T-helper 9 cell (primary cell): Measurements from ENCODE around the gene BAG3.

Experiments used
- DNase-seq: peaks from one replicate; pipeline ENCODE4 v3.0.0-alpha.2; 2020

Gene BAG3

GRCh38 chr10:119667562-119668328 is 16.6 kb downstream of the BAG3 start:
- no peak for DNase-seq

DNA sequence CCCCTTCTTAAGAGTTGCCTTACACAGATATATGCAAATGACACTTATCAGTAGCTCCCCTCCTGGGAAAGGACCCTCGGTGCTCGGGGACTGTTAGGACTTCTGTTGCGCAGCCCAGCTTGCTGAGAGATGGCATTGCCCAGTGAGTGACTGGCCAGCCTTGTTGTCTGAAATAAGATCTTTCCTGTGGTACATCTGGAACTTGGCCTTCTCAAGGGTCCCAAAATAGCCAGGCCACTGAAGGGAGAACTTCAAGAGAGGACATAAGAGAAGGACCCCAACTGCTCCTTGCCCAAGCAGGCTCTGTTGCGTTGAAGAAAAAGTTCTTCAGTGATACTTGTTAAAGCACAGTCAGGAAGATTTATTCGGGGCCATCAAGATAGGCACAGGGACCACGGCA is 17.3 kb downstream of the BAG3 start:
- no peak for DNase-seq

GRCh38 chr10:119669331-119669730 is 18.2 kb downstream of the BAG3 start:
- DNase-seq: no peak

DNA sequence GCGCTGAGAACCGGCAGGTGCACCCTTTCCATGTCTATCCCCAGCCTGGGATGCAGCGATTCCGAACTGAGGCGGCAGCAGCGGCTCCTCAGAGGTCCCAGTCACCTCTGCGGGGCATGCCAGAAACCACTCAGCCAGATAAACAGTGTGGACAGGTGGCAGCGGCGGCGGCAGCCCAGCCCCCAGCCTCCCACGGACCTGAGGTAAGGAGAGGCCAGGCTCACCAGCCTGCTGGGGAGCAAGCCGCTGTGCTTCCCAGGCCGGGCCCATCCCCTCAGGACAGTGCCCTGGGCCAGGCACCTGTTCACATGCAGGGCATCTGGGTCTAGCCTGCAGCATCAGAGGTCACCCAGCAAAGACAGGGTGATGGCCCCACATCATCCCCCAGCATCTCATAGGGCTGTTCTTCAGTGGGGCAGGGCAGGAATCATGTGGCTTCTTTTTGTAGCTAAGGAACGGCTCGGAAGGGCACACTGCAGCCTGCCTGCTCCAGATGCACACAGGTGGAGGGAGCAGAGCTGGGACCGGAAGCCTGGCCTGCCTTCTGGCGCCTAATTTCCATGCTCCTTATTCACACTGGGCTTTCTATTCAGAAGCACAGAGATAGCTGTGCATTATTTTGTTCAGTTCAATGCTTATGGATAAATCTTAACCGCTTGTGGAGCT is 18.9 kb downstream of the BAG3 start:
- DNase-seq: no peak

GRCh38 chr10:119670717-119671116 is 19.5 kb downstream of the BAG3 start:
- no peak for DNase-seq

- no peak for DNase-seq
Measured at GRCh38 chr10:119671381-119671780, 20.2 kb downstream of the BAG3 start.

DNA sequence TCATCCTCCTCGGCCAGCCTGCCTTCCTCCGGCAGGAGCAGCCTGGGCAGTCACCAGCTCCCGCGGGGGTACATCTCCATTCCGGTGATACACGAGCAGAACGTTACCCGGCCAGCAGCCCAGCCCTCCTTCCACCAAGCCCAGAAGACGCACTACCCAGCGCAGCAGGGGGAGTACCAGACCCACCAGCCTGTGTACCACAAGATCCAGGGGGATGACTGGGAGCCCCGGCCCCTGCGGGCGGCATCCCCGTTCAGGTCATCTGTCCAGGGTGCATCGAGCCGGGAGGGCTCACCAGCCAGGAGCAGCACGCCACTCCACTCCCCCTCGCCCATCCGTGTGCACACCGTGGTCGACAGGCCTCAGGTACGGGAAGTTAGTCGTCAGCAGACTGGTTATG is 21.1 kb downstream of the BAG3 start:
- DNase-seq: no peak

DNA sequence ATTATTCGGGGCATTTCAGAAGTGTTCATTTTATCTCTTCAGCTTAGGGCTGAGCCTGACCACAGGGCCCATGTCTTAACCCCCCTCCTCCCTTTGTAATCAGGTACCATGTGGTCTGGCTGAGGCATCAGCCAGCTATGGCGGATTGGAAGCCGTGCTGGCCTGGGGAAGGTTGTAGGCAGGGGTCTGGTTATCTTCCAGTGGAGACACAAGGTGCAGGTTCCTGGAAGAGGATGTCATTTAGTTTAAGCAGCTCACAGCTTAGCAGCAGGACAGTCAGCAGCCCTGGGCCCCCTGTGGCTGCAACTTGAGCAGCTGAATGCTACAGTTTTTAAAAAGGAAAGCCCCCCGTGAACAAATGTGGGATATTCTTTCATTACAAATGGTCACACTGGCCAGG is 22.1 kb downstream of the BAG3 start:
- no peak for DNase-seq

DNA sequence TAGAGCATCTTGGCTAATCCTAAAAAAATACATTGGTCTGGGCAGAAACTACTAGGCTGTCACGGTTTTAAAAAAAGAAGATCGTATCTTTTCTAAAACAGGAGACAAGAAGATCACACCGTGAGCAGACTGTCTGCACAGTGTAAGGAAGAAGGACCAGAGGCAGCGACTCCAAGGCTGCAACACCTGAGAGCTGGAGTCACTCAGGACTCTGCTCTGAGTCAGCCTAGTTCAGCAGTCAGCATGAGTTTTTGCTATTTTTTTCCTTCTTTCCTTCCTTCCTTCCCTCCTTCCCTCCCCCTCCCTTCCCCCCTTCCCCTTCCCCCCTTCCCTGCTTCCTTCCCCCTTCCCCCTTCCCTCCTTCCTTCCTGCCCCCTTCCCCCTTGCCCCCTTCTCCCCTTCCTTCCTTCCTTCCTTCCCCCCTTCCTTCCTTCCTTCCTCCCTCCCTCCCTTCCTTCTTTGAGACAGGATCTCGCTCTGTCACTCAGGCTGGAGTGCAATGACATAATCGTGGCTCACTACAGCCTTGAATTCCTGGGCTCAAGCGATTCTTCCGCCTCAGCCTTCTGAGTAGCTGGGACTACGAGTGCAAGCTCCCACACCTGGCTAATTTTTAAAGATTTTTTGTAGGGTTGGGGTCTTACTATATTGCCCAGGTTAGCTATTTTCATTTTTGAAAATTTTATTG is 24.4 kb downstream of the BAG3 start:
- DNase-seq: no peak

DNA sequence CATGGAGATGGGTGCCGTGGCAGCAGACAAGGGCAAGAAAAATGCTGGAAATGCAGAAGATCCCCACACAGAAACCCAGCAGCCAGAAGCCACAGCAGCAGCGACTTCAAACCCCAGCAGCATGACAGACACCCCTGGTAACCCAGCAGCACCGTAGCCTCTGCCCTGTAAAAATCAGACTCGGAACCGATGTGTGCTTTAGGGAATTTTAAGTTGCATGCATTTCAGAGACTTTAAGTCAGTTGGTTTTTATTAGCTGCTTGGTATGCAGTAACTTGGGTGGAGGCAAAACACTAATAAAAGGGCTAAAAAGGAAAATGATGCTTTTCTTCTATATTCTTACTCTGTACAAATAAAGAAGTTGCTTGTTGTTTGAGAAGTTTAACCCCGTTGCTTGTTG is 25.9 kb downstream of the BAG3 start:
- no peak for DNase-seq

DNA sequence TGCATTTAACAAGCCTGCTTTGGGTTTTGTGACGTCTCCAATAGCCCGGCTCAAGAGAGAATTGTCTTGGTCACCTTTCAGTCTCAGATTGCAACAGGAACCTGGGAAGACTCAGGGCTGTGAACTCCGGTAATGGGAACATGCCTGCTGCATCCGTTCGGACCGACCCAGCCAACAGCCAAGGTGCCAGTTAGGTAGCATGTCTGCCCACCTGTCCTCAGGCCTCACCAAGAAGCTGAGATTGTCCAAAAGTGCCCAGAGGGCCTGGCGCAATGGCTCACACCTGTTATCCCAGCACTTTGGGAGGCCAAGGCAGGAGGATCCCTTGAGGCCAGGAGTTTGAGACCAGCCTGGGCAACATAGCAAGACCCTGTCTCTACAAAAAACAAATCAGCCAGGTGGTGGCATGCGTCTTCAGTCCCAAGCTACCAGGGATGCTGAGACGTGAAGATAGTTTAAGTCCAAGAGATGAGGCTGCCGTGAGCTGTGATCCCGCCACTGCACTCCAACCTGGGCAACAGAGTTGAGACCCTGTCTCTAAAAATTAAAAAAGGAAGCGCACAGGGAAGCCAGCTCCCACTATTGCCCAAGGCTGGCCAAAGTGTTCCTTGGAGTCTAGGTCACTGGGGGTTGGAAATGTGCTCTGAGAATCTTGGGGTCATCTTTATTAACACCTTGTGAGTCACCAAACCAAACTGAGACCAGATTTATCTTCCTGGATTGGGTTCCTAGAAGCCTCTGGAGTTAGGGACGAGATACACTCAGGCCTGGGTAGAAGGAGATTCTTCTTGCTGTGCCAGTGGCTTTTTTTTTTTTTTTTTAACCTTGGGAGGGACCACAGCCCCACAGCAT is 26.9 kb downstream of the BAG3 start:
- DNase-seq: no peak

- no peak for DNase-seq
Measured at GRCh38 chr10:119679480-119679829, 28.3 kb downstream of the BAG3 start.

GRCh38 chr10:119680050-119680449 is 28.9 kb downstream of the BAG3 start:
- no peak for DNase-seq

DNA sequence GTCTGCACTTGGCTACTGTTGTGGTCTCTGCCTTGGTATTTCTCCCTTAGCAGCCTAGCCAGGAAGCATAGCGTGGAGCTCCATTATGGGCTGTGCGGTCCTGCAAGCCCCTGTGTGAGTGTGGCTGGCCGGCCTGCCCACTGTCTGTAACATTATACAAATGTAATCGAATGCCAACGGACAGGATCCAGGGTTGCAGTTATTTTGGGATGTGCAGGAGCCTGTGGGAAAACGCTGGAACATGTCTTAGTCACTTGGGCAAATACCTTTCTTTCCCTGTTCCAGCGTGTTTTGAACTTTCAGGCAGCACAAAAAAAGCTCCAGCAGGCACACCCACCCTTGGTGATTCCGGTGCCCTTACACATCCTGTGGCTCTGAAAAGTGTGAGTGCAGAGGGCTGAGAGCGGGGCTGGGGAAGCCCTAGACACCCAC is 29.5 kb downstream of the BAG3 start:
- DNase-seq: no peak

GRCh38 chr10:119686465-119687191 is 35.4 kb downstream of the BAG3 start:
- peak; percentile 81 for DNase-seq

DNA sequence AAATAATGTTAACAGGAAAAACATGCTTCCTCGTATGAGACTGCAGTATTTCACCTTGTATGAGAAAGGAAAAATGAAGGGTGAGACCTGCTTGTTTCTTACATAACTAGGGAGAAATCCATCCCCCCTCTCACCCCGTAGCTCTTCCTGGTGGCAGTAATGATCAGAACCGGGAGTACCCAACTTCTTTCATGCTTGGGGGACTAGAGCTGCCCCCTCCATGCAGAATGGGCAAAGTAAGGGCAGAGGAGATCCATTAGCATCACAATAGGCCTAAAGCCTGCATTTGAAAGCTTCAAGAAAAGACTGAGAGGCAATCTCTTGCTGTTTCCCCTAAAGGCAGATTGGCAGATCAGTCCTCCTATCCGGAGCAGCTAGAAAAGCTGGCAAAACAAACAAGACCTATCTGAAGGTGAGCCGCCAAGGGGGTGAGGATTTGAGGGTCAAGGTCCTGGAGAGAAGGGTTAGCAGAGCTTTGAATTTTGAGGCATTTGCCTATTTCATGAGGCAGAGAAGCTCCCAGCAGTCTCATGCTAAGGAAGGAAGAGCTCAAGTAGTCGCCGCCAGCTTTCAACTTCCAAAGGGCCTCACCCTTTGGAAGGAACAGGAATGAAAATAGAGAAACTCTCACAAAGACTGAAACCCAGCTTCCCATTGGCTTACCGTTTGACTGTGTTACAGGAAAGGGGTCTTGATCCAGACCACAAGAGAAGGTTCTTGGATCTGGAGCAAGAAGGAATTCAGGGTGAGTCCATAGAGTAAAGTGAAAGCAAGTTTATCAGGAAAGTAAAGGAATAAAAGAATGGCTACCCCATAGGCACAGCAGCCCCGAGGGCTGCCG is 36.2 kb downstream of the BAG3 start:
- no peak for DNase-seq

DNA sequence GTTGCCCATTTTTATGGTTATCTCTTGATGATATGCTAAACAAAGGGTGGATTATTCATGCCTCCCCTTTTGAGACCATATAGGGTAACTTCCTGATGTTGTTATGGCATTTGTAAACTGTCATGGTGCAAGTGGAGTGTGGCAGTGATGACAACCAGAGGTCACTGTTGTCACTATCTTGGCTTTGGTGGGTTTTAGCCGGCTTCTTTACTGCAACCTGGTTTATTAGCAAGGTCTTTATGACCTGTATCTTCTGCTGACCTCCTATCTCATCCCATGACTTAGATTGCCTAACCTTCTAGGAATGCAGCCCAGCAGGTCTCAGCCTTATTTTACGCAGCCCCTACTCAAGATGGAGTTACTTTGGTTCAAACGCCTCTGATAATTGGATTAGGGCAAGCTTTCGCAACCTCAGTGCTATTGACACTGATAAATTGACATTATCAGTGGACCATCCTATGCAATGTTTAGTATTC is 36.9 kb downstream of the BAG3 start:
- DNase-seq: no peak

DNA sequence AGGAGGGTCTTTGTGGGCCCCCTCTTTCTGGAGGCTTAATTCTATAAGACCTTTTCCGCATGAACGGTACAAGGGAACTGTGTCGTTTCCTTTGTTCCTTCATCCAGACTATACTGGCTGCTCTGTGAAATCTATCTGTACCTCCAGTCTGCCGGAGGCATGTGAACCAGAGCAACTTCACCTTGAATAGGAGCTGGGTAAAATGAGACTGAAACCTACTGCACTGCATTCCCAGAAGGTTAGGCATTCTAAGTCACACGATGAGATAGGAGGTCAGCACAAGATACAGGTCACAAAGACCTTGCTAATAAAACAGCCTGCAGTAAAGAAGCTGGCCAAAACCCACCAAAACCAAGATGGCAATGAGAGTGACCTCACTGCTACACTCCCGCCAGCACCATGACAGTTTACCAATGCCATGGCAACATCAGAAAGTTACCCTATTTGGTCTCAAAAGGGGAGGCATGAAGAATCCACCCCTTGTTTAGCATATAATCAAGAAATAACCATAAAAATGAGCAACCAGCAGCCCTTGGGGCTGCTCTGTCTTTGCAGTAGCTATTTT is 37.9 kb downstream of the BAG3 start:
- no peak for DNase-seq

GRCh38 chr10:119691726-119692125 is 40.5 kb downstream of the BAG3 start:
- DNase-seq: no peak

DNA sequence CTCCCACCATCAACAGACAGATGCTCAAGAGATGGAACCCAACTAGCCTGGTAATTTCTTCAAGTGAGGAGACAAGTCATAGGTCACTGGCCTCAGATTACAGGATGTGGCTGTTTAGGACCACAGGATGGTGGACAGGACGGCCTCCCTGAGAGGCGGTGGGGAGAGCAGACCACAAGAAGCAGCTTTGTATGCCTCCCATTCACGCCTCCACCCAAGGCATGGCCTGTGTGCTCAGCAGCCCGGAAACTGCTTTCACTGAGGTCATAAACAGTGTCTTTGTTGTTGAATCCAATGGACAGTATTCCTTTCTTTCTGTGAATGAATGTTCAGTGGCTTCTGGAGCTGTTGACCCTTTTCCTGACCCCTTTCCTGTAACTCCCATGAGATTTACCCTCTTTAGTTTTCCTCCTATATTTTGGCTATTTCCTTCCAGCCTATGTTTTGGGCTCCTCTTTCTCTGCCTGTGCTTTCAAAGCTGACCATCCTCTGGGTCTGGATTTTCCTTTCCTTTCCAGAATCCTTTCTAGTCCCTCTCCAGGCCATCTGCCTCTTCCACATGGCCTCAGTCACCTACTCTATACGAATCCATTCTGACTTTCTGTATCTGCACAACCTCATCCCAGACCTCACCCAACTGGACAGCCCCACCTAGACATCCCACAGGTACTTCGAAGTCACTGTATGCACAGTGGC is 42.2 kb downstream of the BAG3 start:
- DNase-seq: no peak
